CD4-positive, alpha-beta T cell treated with Interleukin-17A for 4 hours (primary cell): Measurements from ENCODE around the gene PAPOLB.
A peak's percentile ranks its signal among the peaks of the same experiment; 100 is the strongest.
"Not testable (repeated sequence)": the region's sequence is repeated elsewhere in the genome, so short reads cannot be mapped to it uniquely, and the experiment has no call there.

ENCODE experiments used
- DNase-seq: peaks from one replicate; pipeline ENCODE4 v3.0.0-alpha.2; 2020; ENCODE audit warnings: mixed read lengths

Gene PAPOLB

GRCh38 chr7:4861673-4862072 lies at the start of gene PAPOLB:
Gene PAPOLB (minus strand): TSS chr7:4862030. CDS start chr7:4861810, 220 bp downstream.
- DNase-seq = no peak

- DNase-seq = no peak
These were observed 49.4 kb upstream of the PAPOLB start for GRCh38 chr7:4911111-4911828.

- no peak for DNase-seq
These were observed 44.9 kb upstream of the PAPOLB start for GRCh38 chr7:4906682-4907081.

GRCh38 chr7:4905171-4905570 lies 43.3 kb upstream of the PAPOLB start:
- no peak for DNase-seq

DNA sequence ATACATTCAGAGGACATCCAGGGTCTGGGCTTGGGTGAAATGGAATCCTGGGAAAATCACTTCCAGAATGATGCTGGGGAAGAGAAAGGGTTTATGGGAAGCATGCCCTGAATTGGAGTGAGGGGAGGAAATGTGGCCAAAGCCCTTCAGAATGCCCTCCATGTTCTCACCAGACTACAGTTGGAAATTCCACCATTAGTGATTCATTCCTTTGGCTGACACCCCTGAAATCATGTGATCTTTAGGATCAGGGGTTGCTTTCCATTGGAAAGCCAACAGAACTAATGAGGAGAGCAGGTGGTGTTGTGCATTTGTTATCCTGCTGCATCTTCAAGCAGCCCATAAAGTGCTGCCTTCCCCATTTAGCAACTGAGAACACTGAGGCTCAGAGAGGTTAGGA lies 42.5 kb upstream of the PAPOLB start:
- DNase-seq = no peak

DNA sequence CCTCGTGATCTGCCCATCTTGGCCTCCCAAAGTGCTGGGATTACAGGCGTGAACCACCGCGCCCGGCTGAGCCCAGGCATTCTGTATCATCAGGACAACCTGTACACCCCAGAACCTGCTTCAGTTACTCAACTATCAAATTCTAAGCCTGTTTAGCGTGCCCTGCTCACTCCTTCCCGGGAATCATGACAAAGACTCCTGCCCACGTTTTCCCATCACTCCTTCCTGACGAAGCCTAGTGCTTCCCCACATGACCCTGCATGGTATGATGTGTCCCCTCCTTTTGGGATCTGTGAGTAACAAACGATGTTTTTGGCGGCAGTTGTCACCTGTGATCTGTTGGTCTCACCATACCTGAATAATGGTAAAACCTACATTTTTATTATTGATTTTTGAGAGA lies 33.9 kb upstream of the PAPOLB start:
- no peak for DNase-seq

DNA sequence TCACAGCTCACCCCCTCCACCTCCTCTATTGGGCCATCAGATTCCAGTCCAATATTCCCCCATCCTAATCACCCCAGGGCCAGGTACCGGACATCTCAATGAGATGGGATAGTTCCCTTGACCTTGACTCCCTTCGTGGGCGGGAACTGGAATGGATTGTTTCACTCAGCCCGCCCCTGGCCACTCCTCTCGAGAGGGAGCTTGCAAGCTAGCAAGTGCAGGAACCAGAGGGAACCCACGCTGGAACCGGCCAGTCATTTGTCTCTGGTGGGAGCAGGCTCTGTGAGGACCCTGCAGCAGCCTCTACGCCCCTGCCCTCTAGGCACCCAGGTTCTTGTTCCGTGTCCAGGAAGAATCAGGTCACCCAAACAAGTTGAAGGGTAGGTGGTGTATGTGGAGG lies 32.7 kb upstream of the PAPOLB start:
- DNase-seq = no peak

- DNase-seq = no peak
These were observed 32.2 kb upstream of the PAPOLB start for GRCh38 chr7:4893929-4894475.

GRCh38 chr7:4893188-4893587 lies 31.4 kb upstream of the PAPOLB start:
- not testable (repeated sequence) for DNase-seq

DNA sequence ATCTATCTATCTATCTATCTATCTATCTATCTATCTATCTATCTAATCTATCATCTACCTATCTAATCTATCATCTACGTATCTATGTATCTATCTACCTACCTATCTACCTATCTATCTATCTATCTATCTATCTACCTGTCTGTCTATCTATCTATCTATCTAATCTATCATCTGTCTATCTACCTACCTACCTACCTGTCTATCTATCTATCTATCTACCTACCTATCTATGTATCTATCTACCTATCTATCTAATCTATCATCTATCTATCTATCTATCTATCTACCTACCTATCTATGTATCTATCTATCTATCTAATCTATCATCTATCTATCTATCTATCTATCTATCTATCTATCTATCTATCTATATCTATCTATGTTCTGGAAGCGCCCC lies 29.7 kb upstream of the PAPOLB start:
- not testable (repeated sequence) for DNase-seq

DNA sequence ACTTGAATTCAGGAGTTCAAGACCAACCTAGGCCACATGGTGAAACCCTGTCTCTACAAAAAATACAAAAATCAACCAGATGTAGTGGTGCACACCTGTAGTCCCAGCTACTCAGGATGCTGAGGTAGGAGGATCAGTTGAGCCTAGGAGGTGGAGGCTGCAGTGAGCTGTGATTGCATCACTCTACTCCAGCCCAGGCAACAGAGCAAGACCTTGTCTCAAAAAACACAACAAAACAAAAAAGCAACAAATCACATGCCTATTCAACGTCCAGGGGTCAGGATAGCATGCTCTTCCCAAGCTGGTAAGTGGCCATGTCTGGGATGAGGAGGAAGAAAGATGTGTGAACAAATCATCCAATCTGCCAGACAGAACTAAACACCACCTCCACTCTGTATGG lies 27.9 kb upstream of the PAPOLB start:
- no peak for DNase-seq

DNA sequence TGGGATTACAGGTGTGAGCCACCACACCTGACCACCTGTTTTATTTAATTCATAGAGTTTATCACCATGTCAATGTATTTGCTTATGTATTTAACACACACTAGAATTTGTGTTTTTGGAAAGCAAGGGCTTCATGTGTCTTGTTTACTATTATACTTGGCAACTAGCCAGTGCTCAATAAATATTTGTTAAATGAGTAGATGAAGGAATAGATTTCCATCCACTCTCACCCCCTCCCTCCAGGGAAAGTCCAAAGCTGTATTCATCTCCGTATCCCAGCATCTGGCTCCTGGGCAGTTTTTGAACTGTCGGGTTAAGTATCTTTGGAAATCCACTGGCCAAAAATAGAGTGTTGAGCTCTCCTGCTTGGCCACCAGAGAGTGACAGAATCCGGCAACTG lies 26.3 kb upstream of the PAPOLB start:
- DNase-seq = no peak

DNA sequence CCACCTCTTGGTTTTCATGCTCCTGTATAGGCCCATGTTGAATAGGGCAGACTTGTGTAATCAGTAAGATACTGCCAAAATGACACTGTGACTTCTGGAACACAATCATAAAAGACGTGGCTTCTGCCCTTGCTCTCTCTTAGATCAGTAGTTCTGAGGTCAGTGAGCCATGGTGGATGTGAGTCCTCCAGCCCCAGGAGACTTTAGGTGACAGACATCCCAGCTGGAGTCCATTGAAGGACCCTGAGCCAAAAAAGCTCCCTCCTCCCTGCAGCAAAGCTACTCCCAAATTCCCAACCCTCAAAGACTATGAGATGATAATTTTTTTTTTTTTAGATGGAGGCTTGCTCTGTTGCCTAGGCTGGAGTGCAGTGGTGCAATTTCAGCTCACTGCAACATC lies 24.8 kb upstream of the PAPOLB start:
- no peak for DNase-seq

- no peak for DNase-seq
These were observed 23.5 kb upstream of the PAPOLB start for GRCh38 chr7:4885317-4885807.

DNA sequence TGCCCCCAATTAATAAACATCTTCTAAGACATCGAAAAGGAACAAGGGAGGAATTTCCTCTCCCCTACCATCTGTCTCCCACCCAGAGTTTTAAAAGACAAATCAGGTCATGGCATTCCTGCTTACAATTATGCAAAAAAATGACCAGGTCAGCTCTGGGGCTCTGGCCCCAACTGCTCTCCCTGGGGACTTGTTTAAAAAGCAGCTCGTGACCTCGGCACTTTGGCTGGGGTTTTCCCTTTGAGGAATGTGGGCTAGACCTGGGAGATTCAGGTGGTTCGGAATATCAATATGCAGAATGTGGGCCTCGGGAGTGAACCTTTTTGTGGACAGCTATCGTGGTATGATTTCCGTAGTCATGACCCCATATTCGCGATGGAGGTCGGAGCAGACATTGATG lies 22.3 kb upstream of the PAPOLB start:
- DNase-seq = no peak

- peak; percentile 86 for DNase-seq
These were observed 21.7 kb upstream of the PAPOLB start, which contains the start of gene RADIL for GRCh38 chr7:4883372-4884144. Gene RADIL (minus strand): TSS chr7:4883716. CDS start chr7:4878139, 5,577 bp downstream.

DNA sequence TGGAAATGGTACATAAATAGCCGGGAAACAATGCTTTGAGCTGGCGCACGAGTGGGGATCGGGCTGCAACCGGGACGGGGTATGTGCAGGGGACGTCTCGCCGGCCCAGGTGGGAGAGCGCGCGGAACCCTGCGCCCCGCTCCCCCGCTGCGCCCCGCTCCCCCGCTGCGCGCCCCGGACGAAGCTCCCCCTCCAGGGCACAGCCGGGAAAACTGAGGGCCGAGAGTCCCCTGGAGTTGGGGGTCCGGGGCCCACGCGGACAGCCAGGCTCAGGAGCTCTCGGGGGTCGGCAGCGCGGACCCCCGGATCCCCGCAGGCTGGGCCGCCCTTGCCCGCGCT lies 21.2 kb upstream of the PAPOLB start:
- DNase-seq = no peak

DNA sequence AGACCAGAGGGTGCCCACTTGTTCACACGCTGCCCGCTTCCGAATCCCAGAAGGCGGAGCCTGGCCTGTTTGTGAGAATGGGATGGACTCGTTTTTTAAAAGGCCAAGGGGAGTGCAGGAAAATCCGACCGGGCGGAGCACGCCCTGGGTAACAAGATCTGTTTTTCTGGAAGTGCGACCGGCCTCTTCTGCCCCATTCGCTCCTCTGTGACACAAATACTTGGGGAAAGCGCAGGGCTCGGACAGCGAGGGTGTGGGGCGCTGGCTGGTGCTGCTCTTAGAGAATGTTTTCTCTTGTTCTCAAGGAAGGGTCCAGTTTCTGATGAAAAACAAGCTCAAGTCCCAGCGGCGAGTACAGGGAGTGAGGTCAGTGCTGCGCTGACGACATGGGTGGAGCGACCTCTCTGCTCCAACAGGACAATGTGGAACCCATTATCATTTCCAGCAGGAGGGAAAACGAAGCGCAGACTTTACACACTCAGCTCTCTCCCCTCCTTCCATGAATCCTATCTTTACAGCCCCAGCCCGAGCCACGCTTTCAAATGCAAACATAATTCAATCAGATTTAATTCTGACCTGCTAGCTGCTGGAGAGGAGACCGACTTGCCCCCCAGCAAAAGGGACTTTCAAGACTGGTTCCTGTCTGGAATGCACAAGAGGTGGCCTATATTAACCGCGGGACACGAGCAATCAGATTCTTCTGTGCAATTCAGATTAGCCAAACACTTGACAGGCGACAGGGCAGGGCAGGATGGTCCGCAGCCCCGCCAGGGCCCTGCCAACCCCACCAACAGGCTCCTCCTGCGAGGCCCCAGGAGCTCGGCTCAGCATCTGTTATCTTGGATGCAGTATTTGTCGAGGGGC lies 20.6 kb upstream of the PAPOLB start:
- no peak for DNase-seq

DNA sequence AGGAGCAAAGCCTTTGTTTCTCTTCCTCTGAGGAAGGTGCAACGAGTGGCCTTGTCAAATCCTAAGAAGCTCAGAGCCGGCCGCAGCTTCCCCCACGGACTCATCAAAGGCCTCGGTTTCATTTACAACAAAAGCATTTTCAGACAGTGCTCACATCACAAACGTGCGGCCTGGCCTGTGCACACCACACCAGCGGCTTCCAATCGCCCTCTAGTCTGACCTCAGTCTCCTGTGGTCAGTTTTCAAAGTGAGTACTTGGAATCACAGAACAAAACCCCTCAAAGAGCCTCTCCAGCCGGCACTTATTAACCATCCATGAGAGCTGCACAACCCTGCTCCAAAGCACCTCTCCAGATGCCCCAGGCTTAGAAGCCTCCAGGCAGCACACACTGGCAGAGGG lies 18.4 kb upstream of the PAPOLB start:
- no peak for DNase-seq

GRCh38 chr7:4879396-4880081 lies 17.7 kb upstream of the PAPOLB start:
- DNase-seq = no peak

- no peak for DNase-seq
These were observed 16.8 kb upstream of the PAPOLB start for GRCh38 chr7:4878336-4879335.
